ENCODE measurements around the gene DCC.

The DCC gene

GRCh38 chr18:52678551-52678950 is 338.6 kb downstream of the DCC start:
- TF ChIP-seq ZFX (IDR thresholded peaks at IDR 0.05) (no peak), CTCF (conservative IDR thresholded peaks at IDR 0.05) (no peak)
- no peak overlapping the region for H3K27ac ChIP-seq

- no peak for TF ChIP-seq ZFX (IDR thresholded peaks at IDR 0.05)
- TF ChIP-seq CTCF (conservative IDR thresholded peaks at IDR 0.05), result no peak
- no peak overlapping the region for H3K27ac ChIP-seq
These were observed 339.4 kb downstream of the DCC start for GRCh38 chr18:52679354-52679753.

- TF ChIP-seq CTCF (conservative IDR thresholded peaks at IDR 0.05) (no peak), ZFX (IDR thresholded peaks at IDR 0.05) (no peak)
- no peak overlapping the region for H3K27ac ChIP-seq
These were observed 342.3 kb downstream of the DCC start for GRCh38 chr18:52682260-52682659.

- TF ChIP-seq ZFX (IDR thresholded peaks at IDR 0.05) (no peak), CTCF (conservative IDR thresholded peaks at IDR 0.05) (no peak)
- no peak overlapping the region for H3K27ac ChIP-seq
These were observed 345.3 kb downstream of the DCC start for GRCh38 chr18:52685316-52685715.

- no peak overlapping the region for H3K27ac ChIP-seq
- TF ChIP-seq CTCF (conservative IDR thresholded peaks at IDR 0.05), result no peak
- no peak for TF ChIP-seq ZFX (IDR thresholded peaks at IDR 0.05)
These were observed 351.8 kb downstream of the DCC start for GRCh38 chr18:52691841-52692240.

GRCh38 chr18:52694804-52695203 is 354.8 kb downstream of the DCC start:
- TF ChIP-seq ZFX (IDR thresholded peaks at IDR 0.05) (no peak), CTCF (conservative IDR thresholded peaks at IDR 0.05) (peak; percentile 51)
- H3K27ac ChIP-seq, result no peak overlapping the region

GRCh38 chr18:52700116-52700515 is 360.1 kb downstream of the DCC start:
- no peak for TF ChIP-seq CTCF (conservative IDR thresholded peaks at IDR 0.05)
- no peak for TF ChIP-seq ZFX (IDR thresholded peaks at IDR 0.05)
- no peak overlapping the region for H3K27ac ChIP-seq

Data from C4-2B (cell line).